NT2/D1 (cell line): ENCODE results near the gene DHRS9.

Experiments used
- DNase-seq: peaks from one replicate; pipeline ENCODE4 v3.0.0-alpha.2; 2011; ENCODE audit warnings: low read depth, low spot score
- H3K27me3 ChIP-seq: 2 replicates; pipeline ENCODE4 v1.6.0; 2011; ENCODE audit warnings: mild to moderate bottlenecking; ENCODE audit not compliant: insufficient read length, insufficient read depth
- H3K36me3 ChIP-seq: 2 replicates; pipeline ENCODE4 v1.6.1; 2011; ENCODE audit warnings: mild to moderate bottlenecking, low read length, mixed read lengths; ENCODE audit not compliant: insufficient read depth, insufficient read length
- H3K4me1 ChIP-seq: 2 replicates; pipeline ENCODE4 v1.5.1; 2011; ENCODE audit not compliant: insufficient read depth, insufficient read length
- H3K4me3 ChIP-seq: 2 replicates; pipeline ENCODE4 v1.5.1; 2011; ENCODE audit warnings: low read depth; ENCODE audit not compliant: insufficient read length
- H3K9ac ChIP-seq: 2 replicates; pipeline ENCODE4 v1.6.0; 2011; ENCODE audit warnings: low read depth; ENCODE audit not compliant: insufficient read length
- H3K9me3 ChIP-seq: 2 replicates; pipeline ENCODE4 v1.5.1; 2011; ENCODE audit warnings: mild to moderate bottlenecking, low read length; ENCODE audit not compliant: insufficient read depth
- SUZ12 ChIP-seq: IDR thresholded peaks from 2 replicates; pipeline ENCODE4 v1.6.1; 2011; ENCODE audit not compliant: insufficient read length, insufficient read depth; ENCODE audit errors: extremely low read depth
- YY1 ChIP-seq: IDR thresholded peaks from 2 replicates; pipeline ENCODE4 v1.6.1; 2011; ENCODE audit not compliant: insufficient read length, insufficient read depth
- ZNF274 ChIP-seq: IDR thresholded peaks from 2 replicates; pipeline ENCODE4 v1.6.1; 2011; ENCODE audit warnings: mild to moderate bottlenecking, low read depth, low read length

Gene DHRS9

GRCh38 chr2:169066897-169067296 is 2.5 kb upstream of the DHRS9 start:
- DNase-seq, result no peak
- Histone ChIP-seq H3K4me1 (no peaks in the 10 kb centered on the region), H3K9ac (no peak overlapping the region), H3K4me3 (no peak overlapping the region), H3K27me3 (no peaks in the 10 kb centered on the region), H3K9me3 (no peaks in the 10 kb centered on the region), H3K36me3 (no peaks in the 10 kb centered on the region)
- TF ChIP-seq YY1 (no peak), SUZ12 (no peak), ZNF274 (no peak)

GRCh38 chr2:169069833-169070232 is 470 bp downstream of the DHRS9 start:
- no peak for DNase-seq
- H3K4me1 ChIP-seq, result no peaks in the 10 kb centered on the region
- H3K9me3 ChIP-seq, result no peaks in the 10 kb centered on the region
- TF ChIP-seq YY1, result no peak
- no peak for TF ChIP-seq ZNF274
- no peak for TF ChIP-seq SUZ12
- no peaks in the 10 kb centered on the region for H3K27me3 ChIP-seq
- no peak overlapping the region for H3K4me3 ChIP-seq
- H3K9ac ChIP-seq, result no peak overlapping the region
- no peaks in the 10 kb centered on the region for H3K36me3 ChIP-seq

- TF ChIP-seq SUZ12 (no peak), ZNF274 (no peak), YY1 (no peak)
- DNase-seq, result no peak
- Histone ChIP-seq H3K36me3 (no peaks in the 10 kb centered on the region), H3K27me3 (no peaks in the 10 kb centered on the region), H3K4me1 (no peaks in the 10 kb centered on the region), H3K4me3 (no peak overlapping the region), H3K9me3 (no peaks in the 10 kb centered on the region), H3K9ac (no peak overlapping the region)
These were observed 2.1 kb downstream of the DHRS9 start for GRCh38 chr2:169071455-169071854.

GRCh38 chr2:169072163-169072925 is 3.0 kb downstream of the DHRS9 start:
- H3K36me3 ChIP-seq, result no peaks in the 10 kb centered on the region
- no peak for DNase-seq
- H3K4me1 ChIP-seq, result no peaks in the 10 kb centered on the region
- H3K9ac ChIP-seq, result no peak overlapping the region
- no peaks in the 10 kb centered on the region for H3K9me3 ChIP-seq
- no peaks in the 10 kb centered on the region for H3K27me3 ChIP-seq
- no peak overlapping the region for H3K4me3 ChIP-seq
- TF ChIP-seq SUZ12, result no peak
- no peak for TF ChIP-seq ZNF274
- no peak for TF ChIP-seq YY1

- Histone ChIP-seq H3K4me1 (no peaks in the 10 kb centered on the region), H3K9ac (no peak overlapping the region), H3K27me3 (no peaks in the 10 kb centered on the region), H3K36me3 (no peaks in the 10 kb centered on the region), H3K9me3 (no peaks in the 10 kb centered on the region), H3K4me3 (no peak overlapping the region)
- no peak for DNase-seq
- TF ChIP-seq ZNF274, result no peak
- no peak for TF ChIP-seq SUZ12
- TF ChIP-seq YY1, result no peak
These were observed 4.0 kb downstream of the DHRS9 start for GRCh38 chr2:169073211-169073962.

GRCh38 chr2:169073963-169074751 is 4.8 kb downstream of the DHRS9 start:
- Histone ChIP-seq H3K36me3 (no peaks in the 10 kb centered on the region), H3K9me3 (no peaks in the 10 kb centered on the region), H3K4me3 (no peak overlapping the region), H3K27me3 (no peaks in the 10 kb centered on the region), H3K9ac (no peak overlapping the region), H3K4me1 (no peaks in the 10 kb centered on the region)
- no peak for DNase-seq
- TF ChIP-seq YY1 (no peak), SUZ12 (no peak), ZNF274 (no peak)

- no peak overlapping the region for H3K9ac ChIP-seq
- TF ChIP-seq SUZ12 (no peak), ZNF274 (no peak), YY1 (no peak)
- no peaks in the 10 kb centered on the region for H3K27me3 ChIP-seq
These were observed 8.4 kb downstream of the DHRS9 start for GRCh38 chr2:169077674-169078240.

More at GRCh38 chr2:169077674-169078240, 8.4 kb downstream of the DHRS9 start:
- Histone ChIP-seq H3K36me3 (no peaks in the 10 kb centered on the region), H3K9me3 (no peaks in the 10 kb centered on the region), H3K4me3 (no peak overlapping the region), H3K4me1 (no peaks in the 10 kb centered on the region)
- no peak for DNase-seq
